Measurements from ENCODE around the gene FOSB. TPM values are rescaled to one million over a fixed set of nuclear protein-coding genes. Genes with fewer than 3 reads are reported as not detected.

FOSB gene
- total RNA-seq, 1 donor from 2014 or later: 13.3 TPM

DNA sequence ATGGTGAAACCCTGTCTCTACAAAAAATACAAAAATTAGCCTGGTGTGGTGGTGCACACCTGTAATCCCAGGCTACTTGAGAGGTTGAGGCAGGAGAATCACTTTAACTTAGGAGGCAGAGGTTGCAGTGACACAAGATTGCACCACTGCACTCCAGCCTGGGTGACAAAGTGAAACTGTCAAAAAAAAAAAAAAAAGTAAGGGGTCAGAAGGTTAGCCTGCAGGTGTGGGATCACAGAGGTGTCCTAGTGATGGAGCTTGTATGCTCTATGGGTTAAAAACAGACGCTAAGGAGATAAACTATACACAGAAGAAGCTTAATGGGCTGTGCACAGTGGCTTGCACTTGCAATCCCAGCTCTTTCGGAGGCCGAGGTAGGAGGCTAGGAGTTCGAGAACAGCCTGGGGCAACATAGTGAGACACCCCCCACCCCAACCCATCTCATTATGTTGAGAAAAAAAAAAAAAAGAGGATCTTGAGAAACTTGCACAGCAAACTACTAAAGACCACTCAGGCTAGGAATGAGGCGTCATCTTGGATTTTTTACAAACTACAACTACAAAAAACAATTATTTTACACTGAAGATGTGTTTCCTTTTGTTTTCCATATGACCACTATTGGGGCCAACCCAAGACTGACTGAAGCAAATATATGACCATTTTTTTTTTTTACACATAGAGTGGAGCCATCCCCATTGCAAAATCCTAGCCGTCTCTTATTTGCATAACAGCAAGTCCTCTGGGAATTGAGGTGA lies 7.9 kb downstream of the FOSB start:
- peaks cover 3% of the 10 kb centered on the region for H3K36me3 Mint-ChIP-seq (ENCODE audit: low read depth, unreplicated experiment)
- no peak for TF ChIP-seq EZH2 (IDR thresholded peaks at IDR 0.05; ENCODE audit: insufficient read depth, low read length)
- TF ChIP-seq, protein P1, sequence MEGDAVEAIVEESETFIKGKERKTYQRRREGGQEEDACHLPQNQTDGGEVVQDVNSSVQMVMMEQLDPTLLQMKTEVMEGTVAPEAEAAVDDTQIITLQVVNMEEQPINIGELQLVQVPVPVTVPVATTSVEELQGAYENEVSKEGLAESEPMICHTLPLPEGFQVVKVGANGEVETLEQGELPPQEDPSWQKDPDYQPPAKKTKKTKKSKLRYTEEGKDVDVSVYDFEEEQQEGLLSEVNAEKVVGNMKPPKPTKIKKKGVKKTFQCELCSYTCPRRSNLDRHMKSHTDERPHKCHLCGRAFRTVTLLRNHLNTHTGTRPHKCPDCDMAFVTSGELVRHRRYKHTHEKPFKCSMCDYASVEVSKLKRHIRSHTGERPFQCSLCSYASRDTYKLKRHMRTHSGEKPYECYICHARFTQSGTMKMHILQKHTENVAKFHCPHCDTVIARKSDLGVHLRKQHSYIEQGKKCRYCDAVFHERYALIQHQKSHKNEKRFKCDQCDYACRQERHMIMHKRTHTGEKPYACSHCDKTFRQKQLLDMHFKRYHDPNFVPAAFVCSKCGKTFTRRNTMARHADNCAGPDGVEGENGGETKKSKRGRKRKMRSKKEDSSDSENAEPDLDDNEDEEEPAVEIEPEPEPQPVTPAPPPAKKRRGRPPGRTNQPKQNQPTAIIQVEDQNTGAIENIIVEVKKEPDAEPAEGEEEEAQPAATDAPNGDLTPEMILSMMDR (IDR thresholded peaks at IDR 0.05; ENCODE audit: insufficient read depth, low read depth, low read length): no peak
- peaks cover 3% of the 10 kb centered on the region for H3K27me3 Mint-ChIP-seq (ENCODE audit: low read depth, unreplicated experiment)
- no peak overlapping the region for H3K27ac ChIP-seq (ENCODE audit: low read depth, low read length)
- no peak overlapping the region for H3K4me3 Mint-ChIP-seq (ENCODE audit: unreplicated experiment)
- H3K79me2 ChIP-seq (ENCODE audit: insufficient read depth, low read length): no peaks in the 10 kb centered on the region
- peaks cover 11% of the 10 kb centered on the region for H4K20me1 ChIP-seq (ENCODE audit: insufficient read depth, low read length)
- H3K4me2 ChIP-seq (ENCODE audit: low read length): no peak overlapping the region
- no peak overlapping the region for H3K9ac ChIP-seq (ENCODE audit: low read length)
- no peaks in the 10 kb centered on the region for H3K9me3 ChIP-seq (ENCODE audit: insufficient read depth, low read depth, low read length)
- FAIRE-seq: no peak
- DNase-seq (ENCODE audit: low read depth): no peak
- peaks cover 4% of the 10 kb centered on the region for H3K4me1 Mint-ChIP-seq (ENCODE audit: low read depth, unreplicated experiment)
- H3K9me3 Mint-ChIP-seq (ENCODE audit: unreplicated experiment): no peaks in the 10 kb centered on the region
- H3K4me1 ChIP-seq (ENCODE audit: insufficient read depth, low read length): peaks cover 14% of the 10 kb centered on the region
- no peaks in the 10 kb centered on the region for H3K36me3 ChIP-seq (ENCODE audit: insufficient read depth, low read length)
- H3K27me3 ChIP-seq (ENCODE audit: insufficient read depth, low read length): no peaks in the 10 kb centered on the region
- no peak overlapping the region for H3K27ac Mint-ChIP-seq (ENCODE audit: unreplicated experiment)
- H2AFZ ChIP-seq (ENCODE audit: low read depth, low read length): no peak overlapping the region
- no peak overlapping the region for H3K4me3 ChIP-seq (ENCODE audit: insufficient read depth, low read depth, low read length)

DNA sequence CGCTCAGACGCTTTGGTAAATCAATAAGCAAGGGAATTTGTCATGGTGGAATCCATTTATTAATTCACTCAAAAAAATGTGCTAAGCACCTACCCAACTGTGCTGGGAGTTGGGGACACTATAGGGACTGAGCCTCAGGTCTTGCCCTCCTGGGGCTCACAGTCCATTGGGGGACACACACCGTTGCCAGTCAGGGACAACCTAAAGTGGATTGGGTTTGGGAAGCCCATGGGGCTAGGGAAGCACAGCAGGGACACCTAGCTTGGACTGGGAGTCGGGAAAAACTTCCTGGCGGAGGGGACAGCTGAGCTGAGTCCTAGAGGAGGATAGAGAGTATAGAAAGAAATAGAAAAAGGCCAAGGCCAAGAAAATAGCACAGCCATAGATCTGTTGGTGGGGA lies 8.5 kb downstream of the FOSB start:
- Mint-ChIP-seq H3K27ac (ENCODE audit: unreplicated experiment) (no peak overlapping the region), H3K4me1 (ENCODE audit: low read depth, unreplicated experiment) (peaks cover 4% of the 10 kb centered on the region), H3K36me3 (ENCODE audit: low read depth, unreplicated experiment) (peaks cover 3% of the 10 kb centered on the region), H3K9me3 (ENCODE audit: unreplicated experiment) (no peaks in the 10 kb centered on the region), H3K4me3 (ENCODE audit: unreplicated experiment) (no peak overlapping the region), H3K27me3 (ENCODE audit: low read depth, unreplicated experiment) (peaks cover 3% of the 10 kb centered on the region)
- Histone ChIP-seq H2AFZ (ENCODE audit: low read depth, low read length) (no peak overlapping the region), H3K36me3 (ENCODE audit: insufficient read depth, low read length) (no peaks in the 10 kb centered on the region), H3K79me2 (ENCODE audit: insufficient read depth, low read length) (no peaks in the 10 kb centered on the region), H3K9ac (ENCODE audit: low read length) (no peak overlapping the region), H3K9me3 (ENCODE audit: insufficient read depth, low read depth, low read length) (no peaks in the 10 kb centered on the region), H3K4me2 (ENCODE audit: low read length) (no peak overlapping the region), H4K20me1 (ENCODE audit: insufficient read depth, low read length) (peaks cover 9% of the 10 kb centered on the region), H3K4me3 (ENCODE audit: insufficient read depth, low read depth, low read length) (no peak overlapping the region), H3K4me1 (ENCODE audit: insufficient read depth, low read length) (peaks cover 13% of the 10 kb centered on the region), H3K27me3 (ENCODE audit: insufficient read depth, low read length) (no peaks in the 10 kb centered on the region), H3K27ac (ENCODE audit: low read depth, low read length) (no peak overlapping the region)
- FAIRE-seq: no peak
- TF ChIP-seq, protein P1 (IDR thresholded peaks at IDR 0.05; ENCODE audit: insufficient read depth, low read depth, low read length): no peak
- no peak for TF ChIP-seq EZH2 (IDR thresholded peaks at IDR 0.05; ENCODE audit: insufficient read depth, low read length)
- no peak for DNase-seq (ENCODE audit: low read depth)

DNA sequence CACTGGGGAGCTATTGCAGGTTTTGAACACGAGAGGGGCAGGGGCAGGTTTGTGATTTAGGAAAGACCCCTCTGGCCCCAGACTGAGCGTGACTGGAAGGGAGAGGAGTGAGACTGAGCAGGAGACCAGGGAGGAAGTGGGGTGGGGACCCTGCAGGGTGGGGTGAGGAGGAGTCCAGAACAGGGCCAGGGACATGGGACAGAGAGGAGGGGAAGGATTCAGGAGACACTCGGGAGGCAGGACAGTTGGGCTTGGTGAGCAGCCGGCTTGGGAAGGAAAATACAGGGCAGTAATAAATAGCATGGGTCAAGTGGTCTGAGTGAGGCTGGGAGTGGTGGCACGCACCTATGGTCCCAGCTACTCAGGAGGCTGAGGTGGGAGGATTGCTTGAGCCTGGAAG lies 9.4 kb downstream of the FOSB start:
- Mint-ChIP-seq H3K36me3 (ENCODE audit: low read depth, unreplicated experiment) (peaks cover 3% of the 10 kb centered on the region), H3K27ac (ENCODE audit: unreplicated experiment) (no peak overlapping the region), H3K9me3 (ENCODE audit: unreplicated experiment) (no peaks in the 10 kb centered on the region), H3K4me3 (ENCODE audit: unreplicated experiment) (peak overlapping the region; percentile 31), H3K27me3 (ENCODE audit: low read depth, unreplicated experiment) (peaks cover 3% of the 10 kb centered on the region), H3K4me1 (ENCODE audit: low read depth, unreplicated experiment) (peaks cover 4% of the 10 kb centered on the region)
- Histone ChIP-seq H3K27ac (ENCODE audit: low read depth, low read length) (no peak overlapping the region), H3K4me1 (ENCODE audit: insufficient read depth, low read length) (peaks cover 11% of the 10 kb centered on the region), H3K4me3 (ENCODE audit: insufficient read depth, low read depth, low read length) (no peak overlapping the region), H3K79me2 (ENCODE audit: insufficient read depth, low read length) (no peaks in the 10 kb centered on the region), H3K9me3 (ENCODE audit: insufficient read depth, low read depth, low read length) (no peaks in the 10 kb centered on the region), H3K4me2 (ENCODE audit: low read length) (peak overlapping the region; percentile 38), H2AFZ (ENCODE audit: low read depth, low read length) (no peak overlapping the region), H3K27me3 (ENCODE audit: insufficient read depth, low read length) (no peaks in the 10 kb centered on the region), H3K36me3 (ENCODE audit: insufficient read depth, low read length) (no peaks in the 10 kb centered on the region), H3K9ac (ENCODE audit: low read length) (no peak overlapping the region), H4K20me1 (ENCODE audit: insufficient read depth, low read length) (peaks cover under 1% of the 10 kb centered on the region)
- FAIRE-seq (no peak), DNase-seq (ENCODE audit: low read depth) (no peak)
- no peak for TF ChIP-seq EZH2 (IDR thresholded peaks at IDR 0.05; ENCODE audit: insufficient read depth, low read length)
- TF ChIP-seq, protein P1 (IDR thresholded peaks at IDR 0.05; ENCODE audit: insufficient read depth, low read depth, low read length): no peak
